ENCODE data around the gene MOCOS.

GRCh38 chr18:36262971-36263370 lies 75.7 kb downstream of the MOCOS start:
- TF ChIP-seq CTCF (IDR thresholded peaks at IDR 0.05; ENCODE audit: insufficient read depth, low read depth, low read length) (no peak), EZH2 (IDR thresholded peaks at IDR 0.05; ENCODE audit: insufficient read depth, low read length) (no peak)
